Smooth muscle cell (in vitro differentiated cells): ENCODE data around the gene CHCHD6. TPM values are rescaled to one million over a fixed set of nuclear protein-coding genes. Genes with fewer than 3 reads are reported as not detected.

ENCODE experiments used
- DNase-seq: peaks from one replicate; lab custom pipeline; 2025; ENCODE audit not compliant: unreplicated experiment; lab: John Stamatoyannopoulos, UW
- H2AFZ ChIP-seq: fragments of 200-600 bp; sonication (generic); 2 replicates; pipeline ENCODE4 v1.6.0; 2016; ENCODE audit warnings: antibody characterized with exemption, low read depth, mild to moderate bottlenecking
- H3F3A ChIP-seq: fragments of 200-600 bp; sonication (generic); 2 replicates; pipeline ENCODE4 v1.6.0; 2017; ENCODE audit warnings: antibody characterized with exemption, low read depth
- H3K27ac ChIP-seq: fragments of 200-600 bp; sonication (generic); 2 replicates; pipeline ENCODE4 v1.5.1; 2016; ENCODE audit warnings: low read depth, mild to moderate bottlenecking
- H3K27me3 ChIP-seq: fragments of 200-600 bp; sonication (generic); 2 replicates; pipeline ENCODE4 v1.6.1; 2016; ENCODE audit warnings: low read depth, mild to moderate bottlenecking
- H3K36me3 ChIP-seq: fragments of 200-600 bp; sonication (generic); 2 replicates; pipeline ENCODE4 v1.5.1; 2016; ENCODE audit warnings: low read depth
- H3K4me1 ChIP-seq: fragments of 200-600 bp; sonication (generic); 2 replicates; pipeline ENCODE4 v1.5.1; 2016; ENCODE audit warnings: low read depth
- H3K4me2 ChIP-seq: fragments of 200-600 bp; sonication (generic); 2 replicates; pipeline ENCODE4 v1.6.0; 2016; ENCODE audit warnings: mild to moderate bottlenecking
- H3K4me3 ChIP-seq: fragments of 200-600 bp; sonication (generic); 2 replicates; pipeline ENCODE4 v1.5.1; 2016; ENCODE audit warnings: mild to moderate bottlenecking
- H3K79me2 ChIP-seq: fragments of 200-600 bp; sonication (generic); 2 replicates; pipeline ENCODE4 v1.6.0; 2016; ENCODE audit warnings: low read depth, mild to moderate bottlenecking
- H3K9ac ChIP-seq: fragments of 200-600 bp; sonication (generic); 2 replicates; pipeline ENCODE4 v1.6.0; 2016; ENCODE audit warnings: low read depth
- H3K9me3 ChIP-seq: fragments of 200-600 bp; sonication (generic); replicated peaks from 2 replicates; pipeline ENCODE4 v1.5.1; 2016; ENCODE audit warnings: low read depth
- H4K20me1 ChIP-seq: fragments of 200-600 bp; sonication (generic); 2 replicates; pipeline ENCODE4 v1.6.0; 2016; ENCODE audit warnings: low read depth
- CTCF ChIP-seq: fragments of 200-600 bp; sonication (generic); IDR thresholded peaks from 2 replicates; pipeline ENCODE4 v1.5.1; 2017; ENCODE audit warnings: borderline replicate concordance, mild to moderate bottlenecking, antibody characterized with exemption; ENCODE audit not compliant: insufficient read depth, poor library complexity, severe bottlenecking
- WGBS: methylation state at CpG from one replicate; pipeline ENCODE4 v1.1.7; 2016; ENCODE audit warnings: low lambda C conversion rate; 5-methylcytosine and 5-hydroxymethylcytosine counted together
- polyA plus RNA-seq: library from polyadenylated mRNA; unstranded; fragments of >200 nt; fragmentation: Nextera tagmentation; extraction: Ambion mirVana; gene quantifications from 2 replicates; pipeline ENCODE4 v1.2.1, GENCODE V29; 2016
- total RNA-seq: library from RNA; depleted of rRNA; stranded (reverse); fragments of >200 nt; gene quantifications from 2 replicates; pipeline ENCODE4 v1.2.3, GENCODE V29; 2014

CHCHD6 gene
- total and polyA plus RNA-seq, 2 experiments from 2014 or later: 6.7 to 27.2 TPM

- Histone ChIP-seq H3K79me2 (no peaks in the 10 kb centered on the region), H2AFZ (no peak overlapping the region), H3K36me3 (no peaks in the 10 kb centered on the region), H3K4me3 (no peak overlapping the region), H3K27me3 (no peaks in the 10 kb centered on the region), H3K4me1 (peaks cover 9% of the 10 kb centered on the region), H3F3A (peaks cover 18% of the 10 kb centered on the region), H3K9ac (no peak overlapping the region), H4K20me1 (no peaks in the 10 kb centered on the region), H3K27ac (no peak overlapping the region), H3K9me3 (no peaks in the 10 kb centered on the region), H3K4me2 (no peak overlapping the region)
- TF ChIP-seq CTCF: no peak
- DNase-seq: no peak
- WGBS: 73% methylated on average over 2 of the region's 2 CpGs
Observed at GRCh38 chr3:126924458-126924857, 220.4 kb downstream of the CHCHD6 start.

- no peaks in the 10 kb centered on the region for H3K27me3 ChIP-seq
- peak overlapping the region; percentile 8 for H3K4me2 ChIP-seq
- H3K9me3 ChIP-seq: no peaks in the 10 kb centered on the region
- no peaks in the 10 kb centered on the region for H4K20me1 ChIP-seq
- H3K36me3 ChIP-seq: no peaks in the 10 kb centered on the region
- DNase-seq: no peak
- no peak overlapping the region for H3K4me3 ChIP-seq
- peaks cover 9% of the 10 kb centered on the region for H3K4me1 ChIP-seq
- no peak for TF ChIP-seq CTCF
- H3K79me2 ChIP-seq: no peaks in the 10 kb centered on the region
- H3F3A ChIP-seq: peaks cover 18% of the 10 kb centered on the region
- H3K27ac ChIP-seq: peak overlapping the region; percentile 70
- WGBS: 77% methylated on average over 14 of the region's 14 CpGs
- H3K9ac ChIP-seq: no peak overlapping the region
- no peak overlapping the region for H2AFZ ChIP-seq
Observed at GRCh38 chr3:126925411-126926171, 221.6 kb downstream of the CHCHD6 start.

GRCh38 chr3:126926684-126927400 lies 222.8 kb downstream of the CHCHD6 start:
- H2AFZ ChIP-seq: no peak overlapping the region
- WGBS: 37% methylated on average over 11 of the region's 11 CpGs

More at GRCh38 chr3:126926684-126927400, 222.8 kb downstream of the CHCHD6 start:
- peak overlapping the region; percentile 66 for H3K4me2 ChIP-seq
- peaks cover 18% of the 10 kb centered on the region for H3F3A ChIP-seq
- peak; percentile 21 for TF ChIP-seq CTCF
- H3K9ac ChIP-seq: no peak overlapping the region
- no peaks in the 10 kb centered on the region for H3K9me3 ChIP-seq
- no peaks in the 10 kb centered on the region for H3K36me3 ChIP-seq
- H3K4me1 ChIP-seq: peaks cover 12% of the 10 kb centered on the region
- no peaks in the 10 kb centered on the region for H3K27me3 ChIP-seq
- no peaks in the 10 kb centered on the region for H4K20me1 ChIP-seq
- no peaks in the 10 kb centered on the region for H3K79me2 ChIP-seq
- DNase-seq: no peak
- peak overlapping the region; percentile 74 for H3K27ac ChIP-seq
- no peak overlapping the region for H3K4me3 ChIP-seq
